HG03571 (cell line): Measurements from ENCODE around the gene RABGAP1.
A peak's percentile ranks its signal among the peaks of the same experiment; 100 is the strongest.
"Not testable (repeated sequence)": the region's sequence is repeated elsewhere in the genome, so short reads cannot be mapped to it uniquely, and the experiment has no call there.

Source experiments
- ATAC-seq: cut with Tn5 transposase; IDR thresholded peaks from one replicate; pipeline ENCODE4 v1.9.1; 2021; ENCODE audit not compliant: unreplicated experiment

The RABGAP1 gene

DNA sequence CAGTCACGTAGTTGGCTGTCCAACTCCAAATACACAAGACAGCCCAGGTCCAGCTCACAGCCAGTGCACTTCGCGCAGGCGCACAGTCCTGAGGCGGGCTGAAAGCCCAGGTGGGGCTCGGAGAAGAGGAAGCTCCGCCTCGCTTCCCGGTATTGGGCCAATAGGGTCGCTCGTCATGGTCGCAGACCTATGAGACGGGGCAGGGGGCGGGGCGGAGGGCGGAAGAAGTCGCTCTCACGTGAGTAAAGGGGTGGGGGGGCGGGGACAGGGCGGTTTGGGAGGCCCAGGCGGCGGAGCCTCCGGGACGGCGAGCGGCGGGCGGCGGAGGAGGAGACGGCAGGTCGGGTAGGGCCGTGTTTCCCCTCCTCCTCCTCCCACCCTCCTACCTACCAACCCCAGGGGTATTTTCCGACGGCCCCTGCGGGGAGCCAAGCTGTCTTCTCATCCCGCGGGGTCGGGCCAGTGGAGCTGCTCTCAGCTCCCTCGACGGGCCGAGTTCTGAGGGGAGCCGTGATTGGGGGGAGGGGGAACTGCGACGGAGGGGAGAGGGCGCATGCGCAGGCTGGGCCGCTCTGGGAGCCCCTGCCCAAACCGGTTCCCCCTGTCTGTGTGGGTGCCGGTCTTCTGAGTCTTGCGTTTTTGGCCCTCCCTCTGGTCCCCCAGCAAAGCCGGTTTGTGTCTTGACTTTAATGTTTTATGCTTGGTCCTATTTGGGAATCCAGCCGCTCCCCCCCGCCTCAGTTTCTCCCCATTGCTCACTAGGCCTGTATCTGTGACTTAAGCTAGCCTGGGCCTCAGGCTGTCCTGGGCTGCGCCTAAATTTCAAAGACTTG, at the start of gene RABGAP1:
Gene RABGAP1 (plus strand): TSS at position 272 of the 833 bp plus-strand sequence. CDS start 16,040 bp downstream, outside the sequence.
- ATAC-seq = peak; percentile 97

DNA sequence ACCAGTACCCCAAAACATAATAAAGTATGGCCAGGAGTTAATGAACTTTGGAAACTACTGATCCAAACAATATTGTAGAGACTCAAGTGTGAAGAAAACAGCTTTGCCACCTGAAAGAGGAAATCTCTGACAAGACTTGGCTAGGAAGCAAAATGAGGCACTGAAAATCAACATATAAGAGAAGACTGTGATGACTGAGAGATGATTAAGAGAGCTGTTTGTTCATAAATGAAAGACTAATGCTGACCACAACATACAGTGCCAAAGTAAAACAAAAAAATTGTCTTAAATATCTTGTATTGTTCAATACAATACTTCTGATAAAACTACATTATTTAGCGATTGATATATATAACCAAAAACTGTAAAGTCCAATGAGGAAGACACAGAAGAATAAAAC, 42.9 kb upstream of the RABGAP1 start:
- no peak for ATAC-seq

DNA sequence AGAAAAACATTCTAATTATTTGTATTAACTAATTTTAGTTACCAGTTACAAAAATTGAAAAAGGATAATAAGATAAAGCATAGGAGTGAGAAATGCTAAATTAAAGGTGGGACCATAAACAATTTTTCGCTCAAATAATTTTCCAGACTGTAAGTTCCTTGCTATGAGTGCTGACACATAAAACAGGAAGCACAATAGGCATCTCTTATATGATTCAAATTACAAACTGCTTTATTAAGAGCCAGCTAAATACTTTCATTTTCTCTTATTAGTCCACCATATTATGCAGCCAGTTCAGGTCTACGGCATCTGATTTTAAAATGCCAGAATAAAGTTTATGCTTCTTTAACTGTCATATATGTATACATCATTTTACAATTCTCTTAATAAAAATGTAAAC, 40.0 kb upstream of the RABGAP1 start:
- no peak for ATAC-seq

DNA sequence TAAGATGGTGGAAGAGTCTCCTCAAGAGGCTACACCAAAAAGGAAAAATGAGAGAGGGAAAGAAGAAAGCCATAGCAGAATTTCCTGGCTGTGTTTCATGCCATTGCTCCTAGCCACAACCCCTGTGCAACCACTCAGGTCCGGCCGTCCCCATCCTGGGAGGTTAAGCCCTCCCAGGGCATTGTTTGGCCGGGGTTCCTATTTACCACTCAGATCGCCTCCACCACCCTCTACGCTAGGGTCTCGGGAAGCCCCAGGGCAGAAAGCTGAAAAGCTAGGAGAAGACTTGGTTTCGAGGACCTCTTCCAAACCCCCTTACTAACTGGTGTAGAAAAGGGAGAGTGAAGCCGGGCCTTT, 36.4 kb upstream of the RABGAP1 start:
- ATAC-seq = peak; percentile 18

DNA sequence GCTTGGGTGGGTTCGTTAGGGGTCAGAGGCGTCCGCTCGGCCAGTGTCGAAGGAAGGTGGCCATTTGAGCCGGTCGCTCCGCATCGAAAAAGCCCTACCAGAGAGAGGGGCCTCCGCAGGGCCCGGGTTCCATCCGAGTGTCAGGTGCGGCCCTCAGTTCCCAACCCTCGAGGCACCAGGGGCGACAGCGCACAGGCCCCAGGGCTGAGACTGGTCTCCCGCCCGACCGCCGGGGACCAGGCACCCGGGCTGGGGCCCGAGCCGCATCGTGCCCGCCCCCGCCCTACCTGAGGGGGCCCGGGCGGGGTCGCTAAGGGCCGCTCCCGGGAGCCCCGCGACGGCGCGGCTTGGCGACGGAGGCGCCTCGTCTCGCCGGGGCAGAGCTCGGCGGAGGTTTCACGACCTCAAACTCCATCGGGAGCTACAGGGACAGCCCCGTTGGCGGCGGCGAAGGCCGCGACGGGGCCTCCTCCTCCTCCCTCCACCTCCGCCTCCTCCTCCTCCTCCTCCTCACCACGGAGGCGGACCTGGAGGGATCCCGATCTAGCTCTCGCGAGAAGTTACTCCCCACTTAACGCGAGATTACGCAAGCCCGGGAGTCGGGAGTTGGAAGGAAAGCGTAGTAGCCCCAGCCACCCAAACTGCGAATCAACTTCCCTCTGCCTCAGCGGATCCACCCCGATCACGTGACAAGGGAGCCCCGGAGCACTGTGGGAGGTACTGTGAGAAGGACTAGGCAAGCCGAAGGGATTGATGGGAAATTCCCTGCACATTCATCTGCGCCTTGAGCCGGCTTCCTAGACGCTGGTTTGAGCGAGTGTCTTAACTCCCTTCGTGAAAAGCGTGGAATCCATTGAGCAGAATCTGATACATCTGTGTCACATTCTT, 35.8 kb upstream of the RABGAP1 start, which contains the start of gene RC3H2:
Gene RC3H2 (minus strand): TSS at position 537 of the 888 bp plus-strand sequence. CDS start 7,850 bp downstream, outside the sequence.
- peak; percentile 80 for ATAC-seq

DNA sequence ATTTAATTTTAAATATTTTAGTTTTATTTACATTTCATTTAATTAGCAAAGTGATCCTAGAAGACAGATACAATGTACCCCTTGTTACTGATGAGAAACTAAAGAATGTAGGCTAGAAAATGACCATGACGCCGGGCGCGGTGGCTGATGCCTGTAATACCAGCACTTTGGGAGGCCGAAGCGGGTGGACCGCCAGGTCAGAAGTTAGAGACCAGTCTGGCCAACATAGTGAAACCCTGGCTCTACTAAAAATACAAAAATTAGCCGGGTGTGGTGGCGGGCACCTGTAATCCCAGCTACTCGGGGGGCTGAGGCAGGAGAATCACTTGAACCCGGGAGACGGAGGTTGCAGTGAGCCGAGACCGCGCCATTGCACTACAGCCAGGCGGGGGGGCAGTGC, 34.7 kb upstream of the RABGAP1 start:
- not testable (repeated sequence) for ATAC-seq

DNA sequence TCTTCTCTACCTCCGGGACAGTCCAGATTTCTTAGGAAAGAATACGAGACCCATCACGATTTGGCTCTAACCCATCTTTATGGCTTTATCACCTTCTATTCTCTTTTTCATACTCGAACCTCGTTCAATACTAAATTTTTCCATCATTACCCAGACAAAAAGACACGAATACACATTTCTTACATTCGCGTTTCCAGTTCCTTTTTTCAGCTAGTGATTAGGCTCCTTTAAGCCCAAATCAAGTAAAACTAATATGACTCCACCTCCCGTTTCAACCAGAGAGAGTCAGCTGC, 28.2 kb upstream of the RABGAP1 start:
- ATAC-seq = no peak

DNA sequence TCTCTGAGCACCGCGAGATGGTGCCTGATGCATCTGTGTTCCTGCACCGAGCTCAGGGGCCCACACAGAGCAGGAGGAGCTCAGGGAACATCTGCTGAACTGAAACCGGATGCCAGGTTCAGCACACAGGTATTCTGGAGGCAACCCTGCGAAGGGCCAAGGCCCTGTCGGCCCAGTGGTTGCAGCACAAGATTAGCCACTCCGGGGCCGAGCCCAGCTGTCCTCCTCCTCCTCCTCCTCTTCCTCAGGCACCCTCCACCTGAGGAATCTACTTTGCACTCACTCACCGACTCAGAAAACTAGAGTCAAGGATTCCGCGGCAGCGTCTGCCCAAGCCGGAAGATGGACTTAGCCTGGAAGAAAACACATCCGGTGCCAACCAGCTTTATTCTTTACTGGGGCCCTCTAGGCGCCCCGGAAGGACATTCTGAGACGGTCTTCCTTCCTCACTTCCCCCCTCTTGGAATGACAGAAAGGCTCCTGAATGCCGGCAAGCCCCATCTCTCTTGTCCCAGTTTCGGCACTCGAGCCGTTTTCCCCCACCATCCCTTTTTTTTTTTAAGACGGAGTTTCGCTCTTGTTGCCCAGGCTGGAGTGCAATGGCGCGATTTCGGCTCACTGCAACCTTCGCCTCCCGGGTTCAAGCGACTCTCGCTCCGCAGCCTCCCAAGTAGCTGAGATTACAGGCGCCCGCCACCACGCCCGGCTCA, 27.7 kb upstream of the RABGAP1 start, which contains the start of gene ZBTB6:
Gene ZBTB6 (minus strand): TSS at position 360 of the 710 bp plus-strand sequence. CDS start 1,251 bp downstream, outside the sequence.
- ATAC-seq = peak; percentile 98

DNA sequence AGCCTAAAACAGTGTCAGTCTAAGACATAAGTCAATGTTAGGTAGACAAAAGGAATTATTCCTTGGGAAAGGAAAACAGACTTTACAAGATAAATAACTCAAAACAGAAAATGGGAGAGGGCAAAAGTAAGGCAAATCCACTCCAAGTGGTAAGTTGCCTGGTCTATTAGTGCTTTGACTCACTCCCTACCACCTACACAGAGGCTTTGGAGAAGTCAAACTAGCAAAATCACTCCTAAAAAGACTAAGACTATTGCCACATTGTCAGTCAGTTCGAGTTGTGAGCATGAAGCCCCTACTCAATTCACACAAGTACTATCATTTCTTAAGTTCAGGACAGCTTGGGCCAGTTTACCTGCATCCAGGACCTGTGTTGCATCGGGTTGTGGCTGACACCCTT, 22.5 kb upstream of the RABGAP1 start:
- no peak for ATAC-seq

DNA sequence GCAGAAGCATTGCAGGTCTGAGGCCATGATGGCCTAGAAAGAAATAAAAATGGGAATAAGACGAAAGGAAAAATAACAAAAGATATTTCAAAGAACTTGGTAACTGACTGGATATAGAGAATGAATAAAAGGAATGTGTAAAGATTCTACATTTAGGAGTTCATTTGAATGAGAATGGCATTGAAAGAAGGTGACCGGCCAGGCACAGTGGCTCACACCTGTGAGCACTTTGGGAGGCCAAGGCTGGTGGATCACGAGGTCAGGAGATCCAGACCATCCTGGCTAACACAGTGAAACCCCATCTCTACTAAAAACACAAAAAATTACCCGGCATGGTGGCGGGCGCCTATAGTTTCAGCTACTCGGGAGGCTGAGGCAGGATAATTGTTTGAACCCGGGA, 18.1 kb upstream of the RABGAP1 start:
- no peak for ATAC-seq

DNA sequence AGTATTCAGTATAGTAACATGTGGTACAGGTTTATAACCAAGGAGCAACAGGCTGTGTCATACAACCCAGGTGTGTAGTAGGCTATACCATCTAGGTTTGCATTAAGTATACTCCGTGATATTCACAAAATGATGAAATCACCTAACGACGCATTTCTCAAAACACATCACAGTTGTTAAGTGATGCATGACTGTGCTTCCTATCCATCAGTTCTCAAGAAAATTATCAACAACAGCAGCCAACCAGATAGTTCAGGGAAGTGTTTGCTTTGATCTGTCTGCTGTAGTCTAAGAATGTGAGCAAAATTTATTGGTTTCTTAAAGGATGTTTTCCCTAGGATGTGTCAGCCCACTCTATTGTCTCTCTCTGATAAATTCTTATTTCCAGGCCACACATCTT, 16.9 kb upstream of the RABGAP1 start:
- peak; percentile 52 for ATAC-seq

DNA sequence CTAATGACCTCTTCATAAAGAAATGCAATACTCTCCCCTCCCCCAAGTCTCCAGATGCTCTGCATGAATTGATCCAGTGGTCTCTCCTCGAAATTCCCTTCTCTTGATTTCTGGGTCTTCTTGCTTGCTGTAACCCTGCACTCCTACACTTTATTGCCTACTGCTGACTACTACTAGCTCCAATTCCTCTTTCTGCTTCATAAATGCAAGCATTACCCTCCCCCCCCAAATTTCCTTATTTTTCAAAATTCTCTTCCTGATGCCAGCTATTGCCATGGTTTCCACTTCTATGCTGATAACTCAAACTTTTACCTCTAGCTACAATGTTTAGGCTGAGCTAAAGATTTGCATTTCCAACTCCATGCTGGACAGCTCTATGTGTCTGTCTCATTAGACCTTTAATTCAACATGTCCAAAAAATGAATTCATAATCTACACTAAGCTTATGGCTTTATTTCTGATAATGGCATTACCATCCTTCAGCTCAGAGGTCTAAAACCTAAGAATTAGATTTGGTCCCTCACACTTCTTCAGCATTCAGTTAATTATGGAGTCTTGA, 10.9 kb upstream of the RABGAP1 start:
- no peak for ATAC-seq

DNA sequence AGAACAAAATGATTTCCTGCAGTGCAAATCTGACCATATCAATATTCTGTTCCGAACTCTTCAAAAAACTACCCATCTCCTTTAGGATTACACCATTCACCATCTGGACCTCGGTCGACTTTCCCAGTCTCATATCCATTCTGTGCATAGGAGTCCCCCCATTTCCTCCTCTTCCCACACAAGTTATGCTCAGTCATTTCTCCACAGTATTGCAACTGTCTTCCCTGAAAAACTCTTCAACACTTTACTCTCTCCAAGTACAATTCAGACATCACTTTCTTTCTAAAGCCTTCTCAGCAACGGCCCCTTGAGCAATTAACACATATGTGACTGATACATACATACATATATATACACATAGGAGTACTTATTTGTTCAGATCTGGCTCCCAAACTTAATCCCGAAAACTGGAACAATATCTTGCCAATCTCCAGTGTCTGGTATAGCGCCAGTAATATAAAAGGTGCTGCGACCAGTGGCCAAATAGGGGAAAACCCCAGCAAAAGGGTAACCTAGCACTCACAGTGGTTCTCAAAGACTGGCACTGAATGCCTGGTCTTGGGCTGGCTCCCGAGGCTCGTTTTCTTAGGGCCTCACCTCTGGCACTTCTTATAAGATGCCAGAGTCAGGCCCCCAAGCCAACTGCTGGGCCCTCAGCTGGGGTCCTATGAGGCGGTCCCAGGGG, 10.1 kb upstream of the RABGAP1 start:
- no peak for ATAC-seq

DNA sequence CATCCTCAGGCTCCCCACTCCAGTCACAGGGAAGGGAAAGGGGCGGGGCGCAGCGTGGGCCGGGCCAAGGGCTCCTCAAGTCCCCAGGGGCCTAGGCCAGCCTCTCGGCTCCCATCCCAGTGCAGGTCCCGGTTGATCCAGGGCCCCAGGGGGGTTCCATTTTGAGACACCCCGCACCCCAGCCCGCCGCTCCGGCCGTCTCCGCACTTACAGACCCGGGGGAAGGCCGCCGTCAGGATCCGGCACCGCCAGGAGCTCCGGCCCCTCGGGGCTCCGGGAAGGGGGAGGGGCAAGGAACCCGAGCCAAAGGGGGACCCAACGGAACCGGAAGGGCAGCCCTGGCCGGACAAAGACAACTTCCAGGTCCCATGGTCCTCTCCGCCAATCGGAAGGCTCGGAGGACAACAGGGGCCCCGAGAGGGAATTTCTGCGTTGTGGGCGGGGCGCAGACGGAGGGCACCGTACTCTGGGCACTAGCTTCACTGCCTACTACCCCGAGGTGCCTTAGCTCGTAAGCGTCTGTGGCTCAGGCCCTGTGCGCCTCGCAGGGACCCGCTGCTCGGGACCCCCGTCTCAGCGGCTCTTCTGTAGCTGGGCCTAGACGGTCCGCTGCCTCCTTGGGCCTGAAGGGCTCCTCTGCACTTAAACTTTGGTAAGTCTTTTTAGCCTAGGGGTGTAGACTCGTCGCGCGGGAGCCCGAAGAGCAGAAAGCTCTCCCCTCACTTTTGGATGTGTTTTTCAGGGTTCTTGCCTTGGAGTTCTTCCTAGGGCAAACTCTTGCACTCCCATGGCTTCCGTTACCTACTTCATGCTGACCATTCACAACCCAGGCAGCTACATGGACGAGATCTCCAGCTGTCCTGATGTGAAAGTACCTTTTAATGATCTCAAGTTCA, 9.3 kb upstream of the RABGAP1 start, which contains the start of gene ZBTB26:
Gene ZBTB26 (minus strand): TSS at position 287 of the 896 bp plus-strand sequence. CDS start 11,578 bp downstream, outside the sequence.
- peak; percentile 94 for ATAC-seq

DNA sequence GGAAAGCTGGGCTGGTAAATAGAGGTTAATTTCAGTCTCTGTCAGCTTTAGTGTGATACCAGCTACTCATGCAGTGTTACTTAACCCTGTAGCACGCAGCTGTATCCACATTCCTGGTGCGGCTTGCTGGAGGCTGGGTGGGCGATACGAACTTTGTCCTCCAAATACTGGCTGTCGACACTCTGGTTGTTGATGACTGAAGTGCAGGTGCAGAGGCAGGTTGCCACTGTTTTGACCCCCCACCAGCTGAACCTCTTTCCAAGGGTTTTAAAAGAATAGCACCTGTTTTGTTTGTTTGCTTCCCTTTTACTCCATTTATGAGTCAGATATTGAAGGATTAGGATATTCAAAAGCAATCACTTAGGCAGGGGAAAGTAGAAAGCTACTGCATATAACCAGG, 4.4 kb upstream of the RABGAP1 start:
- ATAC-seq = no peak

DNA sequence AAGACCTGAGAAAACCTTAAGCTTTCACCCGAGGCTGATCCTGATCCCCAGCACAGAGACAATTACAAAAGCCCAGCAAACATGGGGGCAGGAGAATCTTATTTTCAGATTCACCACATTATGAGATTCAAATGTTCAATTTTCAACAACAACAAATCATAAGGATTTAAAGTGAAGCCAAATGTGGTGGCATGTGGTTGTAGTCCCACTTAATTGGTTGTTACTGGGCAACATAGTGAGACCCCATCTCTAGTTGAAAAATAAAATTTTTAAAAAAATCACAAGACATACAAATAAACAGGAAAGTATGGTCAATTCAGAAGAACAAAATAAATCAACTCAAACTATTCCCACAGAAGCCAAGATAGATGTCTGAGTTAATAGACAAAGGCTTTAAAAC, 3.9 kb upstream of the RABGAP1 start:
- no peak for ATAC-seq

DNA sequence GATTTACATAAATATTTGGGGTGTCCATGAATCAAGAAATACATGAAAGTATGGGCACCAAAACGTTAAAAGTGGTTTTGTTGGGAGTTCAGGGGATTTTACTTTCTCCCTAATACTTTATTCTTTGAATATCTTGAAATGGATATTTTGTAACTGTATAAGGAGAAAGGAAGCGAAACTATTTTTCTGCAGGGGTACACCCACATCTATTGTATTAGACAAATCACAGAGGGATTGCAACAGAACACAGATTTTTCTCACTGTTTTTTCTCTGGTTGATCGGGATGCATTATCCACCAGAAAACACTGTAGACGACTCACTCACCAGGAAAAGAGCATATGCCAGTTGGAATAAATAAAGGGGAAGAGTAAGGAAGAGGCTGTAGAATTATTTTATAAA, 1.2 kb upstream of the RABGAP1 start:
- ATAC-seq = no peak

DNA sequence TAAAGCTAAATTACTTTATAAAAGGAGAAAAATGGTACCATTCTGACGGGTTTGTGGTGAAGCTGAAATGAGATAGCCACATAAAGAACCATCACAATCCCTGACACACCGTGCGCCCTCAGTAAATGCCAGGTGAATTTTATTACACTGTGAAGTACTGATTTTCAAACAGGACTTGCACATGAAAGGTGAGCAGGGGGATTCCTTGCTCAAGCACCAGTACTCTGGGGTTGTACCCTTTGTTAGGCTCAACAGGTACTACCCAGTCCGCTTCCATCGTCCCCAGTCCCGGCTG, 419 bp upstream of the RABGAP1 start:
- ATAC-seq = no peak

DNA sequence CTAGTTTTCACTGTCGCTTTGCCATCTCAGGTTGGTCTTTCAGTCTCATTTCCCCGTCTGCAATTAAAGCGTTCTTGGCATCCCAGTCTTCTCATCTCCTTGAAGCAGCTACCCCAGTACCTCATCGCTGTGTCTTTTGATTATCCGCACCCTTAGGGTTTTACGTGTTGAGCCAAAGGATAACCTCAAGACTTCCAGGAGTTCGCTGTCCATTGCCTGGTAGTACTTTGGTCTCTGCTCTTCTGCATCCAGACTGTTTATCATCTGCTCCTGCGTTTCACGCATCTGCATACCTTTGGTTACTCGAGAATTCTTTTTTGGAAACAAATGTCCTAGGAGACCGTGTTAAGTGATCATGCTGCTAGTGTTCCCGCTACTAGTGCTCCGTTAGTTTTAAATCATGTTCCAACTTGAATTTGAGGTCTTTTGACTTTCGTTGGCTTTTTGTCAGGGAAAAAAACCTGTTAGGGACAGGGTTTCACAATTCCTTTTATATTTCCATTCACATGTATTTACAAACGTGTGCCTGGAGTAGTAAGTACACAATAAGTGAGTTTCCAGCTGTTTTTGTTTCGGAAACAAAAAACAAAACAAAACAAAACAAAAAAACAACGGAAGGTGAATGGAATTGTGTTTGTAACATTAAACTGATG, 888 bp downstream of the RABGAP1 start:
- no peak for ATAC-seq
